HepG2 (cell line): ENCODE data around the gene PRKAR2A. TPM values are rescaled to one million over a fixed set of nuclear protein-coding genes. Genes with fewer than 3 reads are reported as not detected.
A peak's percentile ranks its signal among the peaks of the same experiment; 100 is the strongest.

Source experiments
- BHLHE40 ChIP-seq: IDR thresholded peaks from 2 replicates; pipeline ENCODE4 v1.6.1; 2011; ENCODE audit warnings: low read length, improper control_type of control experiment
- HNRNPLL ChIP-seq: fragments of 200-400 bp; formaldehyde crosslinking; IDR thresholded peaks from 2 replicates; pipeline ENCODE4 v1.6.1; 2017; ENCODE audit warnings: mild to moderate bottlenecking, low read depth, low read length; ENCODE audit not compliant: poor library complexity, severe bottlenecking
- KDM3A ChIP-seq: IDR thresholded peaks from 2 replicates; pipeline ENCODE4 v1.6.1; 2018; ENCODE audit warnings: low read depth, missing compliant biosample characterization
- KLF13 ChIP-seq: sonication (generic); formaldehyde crosslinking; IDR thresholded peaks from 2 replicates; pipeline ENCODE4 v1.4.0; 2020; ENCODE audit warnings: mild to moderate bottlenecking, missing genetic modification reagents
- MIER3 ChIP-seq: IDR thresholded peaks from 2 replicates; pipeline ENCODE4 v1.6.1; 2016; ENCODE audit warnings: missing compliant biosample characterization, borderline replicate concordance
- NFE2 ChIP-seq: sonication (generic); formaldehyde crosslinking; IDR thresholded peaks from 2 replicates; pipeline ENCODE4 v1.4.0; 2020; ENCODE audit warnings: missing genetic modification reagents
- RNF2 ChIP-seq: fragments of 450-650 bp; conservative IDR thresholded peaks from 2 replicates; pipeline ENCODE4 v1.6.1; 2016; ENCODE audit warnings: low read depth
- SIN3A ChIP-seq: IDR thresholded peaks from 2 replicates; pipeline ENCODE4 v1.6.1; 2011; ENCODE audit warnings: low read depth, mild to moderate bottlenecking, control low read depth, low read length, borderline replicate concordance
- SRF ChIP-seq: IDR thresholded peaks from 2 replicates; pipeline ENCODE4 v1.6.1; 2011; ENCODE audit warnings: mild to moderate bottlenecking, low read depth, low read length, moderate library complexity
- TARDBP ChIP-seq: sonication (generic); formaldehyde crosslinking; IDR thresholded peaks from 2 replicates; pipeline ENCODE4 v1.8.0; 2022; ENCODE audit warnings: mild to moderate bottlenecking, missing genetic modification reagents
- ZNF670 ChIP-seq: sonication (generic); formaldehyde crosslinking; IDR thresholded peaks from 2 replicates; pipeline ENCODE4 v1.8.0; 2022; ENCODE audit warnings: mild to moderate bottlenecking, missing genetic modification reagents, borderline replicate concordance
- polyA plus RNA-seq, 8 experiments: library from polyadenylated mRNA; depleted of rRNA in 3 of 8; stranded (reverse) in 7 of 8; unstranded in 1 of 8; fragments of >200 nt; fragmentation: Illumina TruSeq in 4 of 8; extraction: Trizol in 4 of 8; gene quantifications; 2 replicates each; pipeline versions ENCODE4 v1.2.1 to v1.2.3, GENCODE V29; 2011 to 2016; ENCODE audit warnings: low read depth in 4 of 8, missing spikeins in 1 of 8, mixed read lengths in 1 of 8; ENCODE audit not compliant: insufficient read depth in 1 of 8
- total RNA-seq, 5 experiments: library from RNA; depleted of rRNA; stranded (reverse); fragments of >200 nt; fragmentation: Illumina TruSeq; extraction: Trizol; gene quantifications; 2 replicates each; pipeline ENCODE4 v1.2.3, GENCODE V29; 2016; ENCODE audit warnings: low read depth in 1 of 5
- TF ChIP-seq, protein P1 (sequence below): sonication (generic); formaldehyde crosslinking; IDR thresholded peaks from 2 replicates; pipeline ENCODE4 v1.4.0; 2020; ENCODE audit warnings: mild to moderate bottlenecking, missing genetic modification reagents
- TF ChIP-seq, protein P2 (sequence below): sonication (generic); formaldehyde crosslinking; IDR thresholded peaks from 2 replicates; pipeline ENCODE4 v1.4.0; 2020; ENCODE audit warnings: missing genetic modification reagents
- TF ChIP-seq, protein P3 (sequence below): sonication (generic); formaldehyde crosslinking; conservative IDR thresholded peaks from 2 replicates; pipeline ENCODE4 v1.4.0; 2020; ENCODE audit warnings: mild to moderate bottlenecking, missing genetic modification reagents, moderate library complexity

The PRKAR2A gene
- total and polyA plus RNA-seq, 2 of the 13 experiments (the other 11 are each of a cell fraction or from before 2014, with no cell fraction given), result 11.8 to 29.2 TPM

DNA sequence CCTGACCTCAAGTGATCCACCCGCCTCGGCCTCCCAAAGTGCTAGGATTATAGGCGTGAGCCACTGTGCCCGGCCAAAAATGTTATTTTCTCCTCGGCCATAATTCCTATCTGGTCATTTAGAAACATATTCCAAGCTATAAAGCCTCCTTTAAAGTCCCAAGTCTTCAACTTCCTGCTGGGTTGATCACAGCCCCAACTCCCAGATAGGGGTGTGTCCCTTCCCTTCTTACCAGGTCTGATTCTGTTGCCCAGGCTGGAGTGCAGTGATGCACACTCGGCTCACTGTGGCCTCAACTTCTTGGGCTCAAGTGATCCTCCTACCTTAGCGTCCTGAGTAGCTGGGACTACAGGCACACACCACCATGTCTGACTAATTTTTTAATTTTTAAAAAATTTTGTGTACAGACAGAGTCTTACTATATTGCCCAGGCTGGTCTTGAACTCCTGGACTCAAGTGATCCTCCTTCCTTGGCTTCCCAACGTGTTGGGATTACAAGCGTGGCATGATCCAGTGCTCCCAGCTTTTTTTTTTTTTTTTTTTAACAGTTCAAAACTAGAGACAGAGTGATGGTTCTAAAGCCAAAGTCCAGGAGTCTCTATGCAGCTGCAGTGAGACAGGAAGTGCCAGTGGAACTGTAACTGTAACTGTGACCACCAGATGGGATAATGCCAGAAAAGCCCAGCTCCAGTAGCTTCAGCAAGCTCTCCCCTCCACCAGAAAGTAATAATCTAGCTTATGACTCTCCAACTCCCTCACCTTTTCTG is 8.2 kb upstream of the PRKAR2A start (continued):
- TF ChIP-seq HNRNPLL, result no peak
- peak; percentile 48; the same call in 1 of the 2 replicates for TF ChIP-seq TARDBP (CRISPR knock-in tag)
- TF ChIP-seq KDM3A (CRISPR knock-in tag), result no peak
- TF ChIP-seq, protein P1, sequence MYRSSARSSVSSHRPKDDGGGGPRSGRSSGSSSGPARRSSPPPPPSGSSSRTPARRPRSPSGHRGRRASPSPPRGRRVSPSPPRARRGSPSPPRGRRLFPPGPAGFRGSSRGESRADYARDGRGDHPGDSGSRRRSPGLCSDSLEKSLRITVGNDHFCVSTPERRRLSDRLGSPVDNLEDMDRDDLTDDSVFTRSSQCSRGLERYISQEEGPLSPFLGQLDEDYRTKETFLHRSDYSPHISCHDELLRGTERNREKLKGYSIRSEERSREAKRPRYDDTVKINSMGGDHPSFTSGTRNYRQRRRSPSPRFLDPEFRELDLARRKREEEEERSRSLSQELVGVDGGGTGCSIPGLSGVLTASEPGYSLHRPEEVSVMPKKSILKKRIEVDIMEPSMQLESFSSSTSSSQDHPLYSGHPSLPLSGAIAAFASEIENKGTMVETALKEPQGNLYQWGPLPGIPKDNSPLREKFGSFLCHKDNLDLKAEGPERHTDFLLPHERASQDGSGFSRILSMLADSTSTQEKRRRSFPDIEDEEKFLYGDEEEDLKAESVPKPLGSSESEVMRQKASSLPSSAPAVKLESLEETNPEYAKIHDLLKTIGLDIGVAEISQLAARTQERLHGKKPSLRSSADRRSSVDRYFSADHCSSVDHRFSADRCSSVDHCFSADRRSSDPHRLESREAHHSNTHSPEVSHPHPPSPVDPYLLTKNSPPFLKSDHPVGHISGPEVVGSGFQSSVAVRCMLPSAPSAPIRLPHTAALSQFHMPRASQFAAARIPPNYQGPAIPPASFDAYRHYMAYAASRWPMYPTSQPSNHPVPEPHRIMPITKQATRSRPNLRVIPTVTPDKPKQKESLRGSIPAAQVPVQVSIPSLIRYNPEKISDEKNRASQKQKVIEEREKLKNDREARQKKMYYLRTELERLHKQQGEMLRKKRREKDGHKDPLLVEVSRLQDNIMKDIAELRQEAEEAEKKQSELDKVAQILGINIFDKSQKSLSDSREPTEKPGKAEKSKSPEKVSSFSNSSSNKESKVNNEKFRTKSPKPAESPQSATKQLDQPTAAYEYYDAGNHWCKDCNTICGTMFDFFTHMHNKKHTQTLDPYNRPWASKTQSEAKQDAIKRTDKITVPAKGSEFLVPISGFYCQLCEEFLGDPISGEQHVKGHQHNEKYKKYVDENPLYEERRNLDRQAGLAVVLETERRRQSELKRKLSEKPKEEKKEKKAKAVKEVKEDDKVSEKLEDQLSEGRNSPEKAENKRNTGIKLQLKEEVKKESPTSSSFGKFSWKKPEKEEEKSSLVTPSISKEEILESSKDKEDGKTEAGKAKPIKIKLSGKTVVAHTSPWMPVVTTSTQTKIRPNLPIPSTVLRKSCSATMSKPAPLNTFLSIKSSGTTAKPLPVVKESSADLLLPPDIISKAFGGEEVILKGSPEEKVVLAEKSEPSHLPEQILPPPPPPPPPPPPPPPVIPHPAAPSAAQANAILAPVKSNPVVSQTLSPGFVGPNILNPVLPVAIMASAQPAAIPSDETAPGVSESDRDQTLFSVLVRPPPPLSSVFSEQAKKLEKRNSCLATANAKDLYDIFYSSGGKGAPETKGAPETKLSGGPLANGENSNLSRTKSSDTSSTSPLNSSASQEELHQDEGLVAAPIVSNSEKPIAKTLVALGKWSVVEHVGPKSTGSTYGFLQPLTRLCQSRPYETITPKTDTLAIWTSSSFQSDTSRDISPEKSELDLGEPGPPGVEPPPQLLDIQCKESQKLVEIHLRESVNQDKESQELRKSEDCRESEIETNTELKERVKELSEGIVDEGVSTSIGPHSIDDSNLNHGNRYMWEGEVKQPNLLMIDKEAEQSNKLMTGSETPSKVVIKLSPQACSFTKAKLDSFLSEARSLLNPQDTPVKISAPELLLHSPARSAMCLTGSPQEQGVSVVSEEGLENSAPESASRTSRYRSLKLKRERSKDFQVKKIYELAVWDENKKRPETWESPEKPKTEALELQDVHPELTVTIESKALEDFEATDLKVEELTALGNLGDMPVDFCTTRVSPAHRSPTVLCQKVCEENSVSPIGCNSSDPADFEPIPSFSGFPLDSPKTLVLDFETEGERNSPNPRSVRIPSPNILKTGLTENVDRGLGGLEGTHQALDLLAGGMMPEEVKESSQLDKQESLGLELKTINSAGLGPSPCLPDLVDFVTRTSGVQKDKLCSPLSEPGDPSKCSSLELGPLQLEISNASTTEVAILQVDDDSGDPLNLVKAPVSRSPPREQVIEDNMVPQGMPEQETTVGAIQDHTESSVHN (CRISPR knock-in tag), result no peak
- TF ChIP-seq ZNF670 (CRISPR knock-in tag), result no peak
- TF ChIP-seq BHLHE40, result no peak
- no peak for TF ChIP-seq KLF13 (CRISPR knock-in tag)
- TF ChIP-seq SIN3A, result no peak
- TF ChIP-seq MIER3 (CRISPR knock-in tag), result no peak
- TF ChIP-seq NFE2 (CRISPR knock-in tag), result no peak
- no peak for TF ChIP-seq SRF
- TF ChIP-seq, protein P2, sequence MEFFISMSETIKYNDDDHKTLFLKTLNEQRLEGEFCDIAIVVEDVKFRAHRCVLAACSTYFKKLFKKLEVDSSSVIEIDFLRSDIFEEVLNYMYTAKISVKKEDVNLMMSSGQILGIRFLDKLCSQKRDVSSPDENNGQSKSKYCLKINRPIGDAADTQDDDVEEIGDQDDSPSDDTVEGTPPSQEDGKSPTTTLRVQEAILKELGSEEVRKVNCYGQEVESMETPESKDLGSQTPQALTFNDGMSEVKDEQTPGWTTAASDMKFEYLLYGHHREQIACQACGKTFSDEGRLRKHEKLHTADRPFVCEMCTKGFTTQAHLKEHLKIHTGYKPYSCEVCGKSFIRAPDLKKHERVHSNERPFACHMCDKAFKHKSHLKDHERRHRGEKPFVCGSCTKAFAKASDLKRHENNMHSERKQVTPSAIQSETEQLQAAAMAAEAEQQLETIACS, result no peak
- TF ChIP-seq, protein P3, sequence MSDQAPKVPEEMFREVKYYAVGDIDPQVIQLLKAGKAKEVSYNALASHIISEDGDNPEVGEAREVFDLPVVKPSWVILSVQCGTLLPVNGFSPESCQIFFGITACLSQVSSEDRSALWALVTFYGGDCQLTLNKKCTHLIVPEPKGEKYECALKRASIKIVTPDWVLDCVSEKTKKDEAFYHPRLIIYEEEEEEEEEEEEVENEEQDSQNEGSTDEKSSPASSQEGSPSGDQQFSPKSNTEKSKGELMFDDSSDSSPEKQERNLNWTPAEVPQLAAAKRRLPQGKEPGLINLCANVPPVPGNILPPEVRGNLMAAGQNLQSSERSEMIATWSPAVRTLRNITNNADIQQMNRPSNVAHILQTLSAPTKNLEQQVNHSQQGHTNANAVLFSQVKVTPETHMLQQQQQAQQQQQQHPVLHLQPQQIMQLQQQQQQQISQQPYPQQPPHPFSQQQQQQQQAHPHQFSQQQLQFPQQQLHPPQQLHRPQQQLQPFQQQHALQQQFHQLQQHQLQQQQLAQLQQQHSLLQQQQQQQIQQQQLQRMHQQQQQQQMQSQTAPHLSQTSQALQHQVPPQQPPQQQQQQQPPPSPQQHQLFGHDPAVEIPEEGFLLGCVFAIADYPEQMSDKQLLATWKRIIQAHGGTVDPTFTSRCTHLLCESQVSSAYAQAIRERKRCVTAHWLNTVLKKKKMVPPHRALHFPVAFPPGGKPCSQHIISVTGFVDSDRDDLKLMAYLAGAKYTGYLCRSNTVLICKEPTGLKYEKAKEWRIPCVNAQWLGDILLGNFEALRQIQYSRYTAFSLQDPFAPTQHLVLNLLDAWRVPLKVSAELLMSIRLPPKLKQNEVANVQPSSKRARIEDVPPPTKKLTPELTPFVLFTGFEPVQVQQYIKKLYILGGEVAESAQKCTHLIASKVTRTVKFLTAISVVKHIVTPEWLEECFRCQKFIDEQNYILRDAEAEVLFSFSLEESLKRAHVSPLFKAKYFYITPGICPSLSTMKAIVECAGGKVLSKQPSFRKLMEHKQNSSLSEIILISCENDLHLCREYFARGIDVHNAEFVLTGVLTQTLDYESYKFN (CRISPR knock-in tag), result peak; percentile 77
- TF ChIP-seq RNF2, result no peak
